HL-60 (cell line): ENCODE data around the gene FUT4.

Experiments
- DNase-seq, 2 experiments: peaks; one replicate each; pipeline ENCODE4 v3.0.0-alpha.2; 2010 to 2020; ENCODE audit warnings: low read depth in 1 of 2, low spot score in 1 of 2
- H3K27ac ChIP-seq: fragments of 250-450 bp; sonication (Bioruptor Pico); replicated peaks from 2 replicates; pipeline ENCODE4 v1.5.1; 2020; ENCODE audit warnings: mild to moderate bottlenecking, moderate library complexity
- H3K27me3 ChIP-seq: fragments of 250-450 bp; sonication (Bioruptor Pico); 2 replicates; pipeline ENCODE4 v1.5.1; 2021; ENCODE audit warnings: mild to moderate bottlenecking, moderate library complexity; ENCODE audit not compliant: insufficient read depth, poor library complexity, severe bottlenecking
- H3K4me3 ChIP-seq: replicated peaks from 2 replicates; pipeline ENCODE4 v1.5.1; 2011; ENCODE audit warnings: mild to moderate bottlenecking, control low read depth, low read length; ENCODE audit not compliant: insufficient read depth
- GABPA ChIP-seq: IDR thresholded peaks from 2 replicates; pipeline ENCODE4 v1.6.1; 2012; ENCODE audit warnings: low read depth
- POLR2AphosphoS5 ChIP-seq: IDR thresholded peaks from 2 replicates; pipeline ENCODE4 v1.6.1; 2012; ENCODE audit warnings: low read depth
- SPI1 ChIP-seq: IDR thresholded peaks from 2 replicates; pipeline ENCODE4 v1.6.1; 2012; ENCODE audit warnings: low read depth, mild to moderate bottlenecking, borderline replicate concordance
- TF ChIP-seq, protein P1 (sequence below): IDR thresholded peaks from 2 replicates; pipeline ENCODE4 v1.6.1; 2012; ENCODE audit warnings: low read depth; ENCODE audit not compliant: insufficient replicate concordance
- TF ChIP-seq, protein P2 (sequence below): IDR thresholded peaks from one replicate; pipeline ENCODE4 v1.5.1; 2011; ENCODE audit warnings: low read length, control low read depth, inconsistent platforms; ENCODE audit not compliant: insufficient read depth

Gene FUT4

DNA sequence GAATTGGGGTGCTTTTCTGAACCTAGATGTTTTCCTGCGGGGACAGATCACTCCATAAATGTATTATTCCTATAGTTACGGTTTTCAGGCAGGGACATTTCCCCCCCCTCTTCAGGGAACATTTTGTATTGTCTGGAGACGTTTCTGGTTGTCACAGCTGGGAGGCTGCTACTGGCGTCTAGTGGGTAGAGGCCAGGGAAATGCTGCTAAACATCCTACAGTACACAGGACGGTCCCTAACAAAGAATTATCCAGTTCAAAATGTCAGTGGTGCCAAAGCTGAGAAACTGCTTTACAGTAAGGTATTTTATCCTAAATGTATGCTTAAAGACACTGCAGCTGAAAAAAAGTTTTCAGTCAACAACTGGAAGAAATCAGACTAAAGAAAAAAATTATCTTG, 42.8 kb downstream of the FUT4 start:
- no peak for TF ChIP-seq GABPA
- TF ChIP-seq, protein P1, sequence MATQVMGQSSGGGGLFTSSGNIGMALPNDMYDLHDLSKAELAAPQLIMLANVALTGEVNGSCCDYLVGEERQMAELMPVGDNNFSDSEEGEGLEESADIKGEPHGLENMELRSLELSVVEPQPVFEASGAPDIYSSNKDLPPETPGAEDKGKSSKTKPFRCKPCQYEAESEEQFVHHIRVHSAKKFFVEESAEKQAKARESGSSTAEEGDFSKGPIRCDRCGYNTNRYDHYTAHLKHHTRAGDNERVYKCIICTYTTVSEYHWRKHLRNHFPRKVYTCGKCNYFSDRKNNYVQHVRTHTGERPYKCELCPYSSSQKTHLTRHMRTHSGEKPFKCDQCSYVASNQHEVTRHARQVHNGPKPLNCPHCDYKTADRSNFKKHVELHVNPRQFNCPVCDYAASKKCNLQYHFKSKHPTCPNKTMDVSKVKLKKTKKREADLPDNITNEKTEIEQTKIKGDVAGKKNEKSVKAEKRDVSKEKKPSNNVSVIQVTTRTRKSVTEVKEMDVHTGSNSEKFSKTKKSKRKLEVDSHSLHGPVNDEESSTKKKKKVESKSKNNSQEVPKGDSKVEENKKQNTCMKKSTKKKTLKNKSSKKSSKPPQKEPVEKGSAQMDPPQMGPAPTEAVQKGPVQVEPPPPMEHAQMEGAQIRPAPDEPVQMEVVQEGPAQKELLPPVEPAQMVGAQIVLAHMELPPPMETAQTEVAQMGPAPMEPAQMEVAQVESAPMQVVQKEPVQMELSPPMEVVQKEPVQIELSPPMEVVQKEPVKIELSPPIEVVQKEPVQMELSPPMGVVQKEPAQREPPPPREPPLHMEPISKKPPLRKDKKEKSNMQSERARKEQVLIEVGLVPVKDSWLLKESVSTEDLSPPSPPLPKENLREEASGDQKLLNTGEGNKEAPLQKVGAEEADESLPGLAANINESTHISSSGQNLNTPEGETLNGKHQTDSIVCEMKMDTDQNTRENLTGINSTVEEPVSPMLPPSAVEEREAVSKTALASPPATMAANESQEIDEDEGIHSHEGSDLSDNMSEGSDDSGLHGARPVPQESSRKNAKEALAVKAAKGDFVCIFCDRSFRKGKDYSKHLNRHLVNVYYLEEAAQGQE = no peak
- TF ChIP-seq SPI1 = no peak
- no peak for TF ChIP-seq POLR2AphosphoS5
- TF ChIP-seq, protein P2, sequence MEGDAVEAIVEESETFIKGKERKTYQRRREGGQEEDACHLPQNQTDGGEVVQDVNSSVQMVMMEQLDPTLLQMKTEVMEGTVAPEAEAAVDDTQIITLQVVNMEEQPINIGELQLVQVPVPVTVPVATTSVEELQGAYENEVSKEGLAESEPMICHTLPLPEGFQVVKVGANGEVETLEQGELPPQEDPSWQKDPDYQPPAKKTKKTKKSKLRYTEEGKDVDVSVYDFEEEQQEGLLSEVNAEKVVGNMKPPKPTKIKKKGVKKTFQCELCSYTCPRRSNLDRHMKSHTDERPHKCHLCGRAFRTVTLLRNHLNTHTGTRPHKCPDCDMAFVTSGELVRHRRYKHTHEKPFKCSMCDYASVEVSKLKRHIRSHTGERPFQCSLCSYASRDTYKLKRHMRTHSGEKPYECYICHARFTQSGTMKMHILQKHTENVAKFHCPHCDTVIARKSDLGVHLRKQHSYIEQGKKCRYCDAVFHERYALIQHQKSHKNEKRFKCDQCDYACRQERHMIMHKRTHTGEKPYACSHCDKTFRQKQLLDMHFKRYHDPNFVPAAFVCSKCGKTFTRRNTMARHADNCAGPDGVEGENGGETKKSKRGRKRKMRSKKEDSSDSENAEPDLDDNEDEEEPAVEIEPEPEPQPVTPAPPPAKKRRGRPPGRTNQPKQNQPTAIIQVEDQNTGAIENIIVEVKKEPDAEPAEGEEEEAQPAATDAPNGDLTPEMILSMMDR = no peak
- Histone ChIP-seq H3K4me3 (no peak overlapping the region), H3K27ac (no peak overlapping the region), H3K27me3 (no peaks in the 10 kb centered on the region)
- DNase-seq = no peak

DNA sequence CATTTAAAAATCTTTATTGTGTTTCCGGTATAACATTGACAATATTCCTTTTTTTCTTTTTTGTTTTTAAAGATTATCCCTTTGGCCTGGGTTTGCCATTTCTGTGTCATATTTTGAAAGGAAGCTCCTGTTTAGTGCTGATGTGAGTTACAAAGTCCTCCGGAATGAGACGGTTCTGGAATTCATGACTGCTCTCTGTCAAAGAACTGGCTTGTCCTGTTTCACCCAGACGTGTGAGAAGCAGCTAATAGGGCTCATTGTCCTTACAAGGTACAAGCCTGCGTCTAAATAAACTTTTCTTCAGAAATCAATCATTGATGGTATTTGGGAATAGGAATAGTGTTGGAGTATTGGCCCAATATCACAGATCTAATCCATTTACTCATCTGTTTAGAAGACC, 43.3 kb downstream of the FUT4 start:
- TF ChIP-seq, protein P2 = no peak
- TF ChIP-seq POLR2AphosphoS5 (no peak), GABPA (no peak), SPI1 (no peak)
- TF ChIP-seq, protein P1 = no peak
- Histone ChIP-seq H3K4me3 (no peak overlapping the region), H3K27ac (no peak overlapping the region), H3K27me3 (no peaks in the 10 kb centered on the region)
- no peak for DNase-seq

DNA sequence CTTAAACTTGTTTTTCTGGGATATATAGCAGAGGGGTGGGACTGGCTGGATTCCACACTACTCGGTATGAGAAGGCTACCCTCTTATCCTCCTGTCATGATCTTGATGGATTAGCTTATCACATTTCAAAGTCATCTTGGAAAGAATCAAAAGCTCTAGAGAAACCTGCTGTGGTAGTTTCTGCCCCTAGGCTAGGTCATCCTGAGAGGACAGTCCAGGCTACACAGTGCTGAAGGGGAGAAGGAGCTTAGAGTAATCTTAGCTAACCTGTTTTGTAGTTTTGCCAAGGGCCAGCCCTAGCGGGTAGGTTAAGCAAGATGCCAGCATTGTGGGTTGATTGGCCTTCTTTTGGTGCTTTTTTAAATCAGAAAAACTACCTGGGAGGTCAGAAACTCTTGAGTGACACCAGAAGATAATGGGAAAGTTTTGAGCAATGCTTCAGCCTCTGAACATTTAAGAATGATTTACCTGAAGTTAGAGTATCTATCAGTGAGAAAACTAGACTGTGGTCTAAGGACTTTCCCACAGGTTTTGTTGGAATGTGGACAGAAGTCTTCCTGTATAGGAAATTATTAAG, 44.7 kb downstream of the FUT4 start:
- no peak for DNase-seq
- Histone ChIP-seq H3K27me3 (no peaks in the 10 kb centered on the region), H3K27ac (no peak overlapping the region), H3K4me3 (no peak overlapping the region)
- TF ChIP-seq, protein P1 = no peak
- TF ChIP-seq POLR2AphosphoS5 (no peak), GABPA (no peak), SPI1 (no peak)
- TF ChIP-seq, protein P2 = no peak
